SIG-M5 (cell line): ENCODE results near the gene HOXD11.

Experiments
- DNase-seq: peaks from one replicate; lab custom pipeline; 2025; lab: John Stamatoyannopoulos, UW

The HOXD11 gene

GRCh38 chr2:176131848-176132158 lies 24.7 kb downstream of the HOXD11 start:
- no peak for DNase-seq

- no peak for DNase-seq
These were observed 25.4 kb downstream of the HOXD11 start for GRCh38 chr2:176132205-176133171.

GRCh38 chr2:176133389-176133788 lies 26.3 kb downstream of the HOXD11 start:
- no peak for DNase-seq

GRCh38 chr2:176134035-176134434 lies 27.0 kb downstream of the HOXD11 start:
- no peak for DNase-seq

DNA sequence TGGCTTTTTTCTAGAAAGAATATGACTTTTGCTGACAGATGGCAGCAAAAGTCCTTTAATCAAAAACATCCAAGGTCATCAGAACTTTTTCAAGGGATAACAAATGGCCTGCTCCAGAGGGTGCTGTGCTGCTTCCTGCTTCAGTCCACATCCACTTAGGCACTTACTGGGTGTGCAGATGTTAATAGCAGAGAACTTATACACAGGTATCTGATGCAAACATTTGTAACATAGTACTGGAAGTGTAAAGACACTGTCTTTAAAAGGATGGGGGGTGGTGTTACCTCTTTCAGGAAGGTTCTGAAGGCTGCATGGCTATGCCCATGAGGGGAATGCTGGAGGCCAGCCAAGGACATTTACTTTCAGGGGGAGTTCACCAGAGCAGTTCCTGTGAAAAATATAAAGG lies 28.0 kb downstream of the HOXD11 start:
- DNase-seq, result no peak

- DNase-seq, result no peak
These were observed 29.5 kb downstream of the HOXD11 start for GRCh38 chr2:176136374-176137251.

DNA sequence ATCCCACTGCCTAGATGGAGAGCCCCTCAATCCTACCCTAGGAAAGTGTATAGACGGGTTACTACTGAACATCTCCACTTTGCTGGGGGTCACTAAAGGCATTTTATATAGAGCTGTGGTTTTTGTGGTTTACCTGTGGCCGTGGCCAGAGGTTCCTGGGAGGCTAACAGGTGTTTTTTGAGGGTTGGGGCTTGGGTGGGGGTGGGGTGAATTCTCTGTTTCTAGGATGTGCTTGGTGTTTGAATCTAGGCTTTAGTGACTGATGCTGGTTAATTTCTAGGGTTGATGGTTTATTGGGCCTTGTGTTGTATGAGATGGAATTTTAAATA lies 30.1 kb downstream of the HOXD11 start:
- DNase-seq, result no peak

- no peak for DNase-seq
These were observed 30.8 kb downstream of the HOXD11 start for GRCh38 chr2:176137906-176138305.

DNA sequence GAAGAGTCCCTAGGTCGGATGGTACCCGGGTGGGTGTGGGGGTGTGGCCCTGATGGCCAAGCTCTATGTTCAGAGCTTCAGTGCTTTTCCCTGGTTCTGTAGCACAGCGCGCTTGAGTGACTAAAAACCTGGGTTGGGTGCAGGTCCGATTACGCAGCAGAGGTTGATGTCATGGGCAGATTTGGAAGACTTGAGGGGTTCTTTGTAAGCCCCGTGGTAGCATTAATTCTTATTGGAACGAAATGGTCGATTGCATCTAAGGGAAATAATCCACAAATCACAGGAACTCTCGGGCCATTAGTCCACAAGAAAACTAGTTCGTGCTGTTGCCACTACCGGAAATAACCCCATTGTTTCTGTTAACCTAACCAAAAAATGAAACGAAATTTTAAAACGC lies 31.4 kb downstream of the HOXD11 start:
- DNase-seq, result no peak

DNA sequence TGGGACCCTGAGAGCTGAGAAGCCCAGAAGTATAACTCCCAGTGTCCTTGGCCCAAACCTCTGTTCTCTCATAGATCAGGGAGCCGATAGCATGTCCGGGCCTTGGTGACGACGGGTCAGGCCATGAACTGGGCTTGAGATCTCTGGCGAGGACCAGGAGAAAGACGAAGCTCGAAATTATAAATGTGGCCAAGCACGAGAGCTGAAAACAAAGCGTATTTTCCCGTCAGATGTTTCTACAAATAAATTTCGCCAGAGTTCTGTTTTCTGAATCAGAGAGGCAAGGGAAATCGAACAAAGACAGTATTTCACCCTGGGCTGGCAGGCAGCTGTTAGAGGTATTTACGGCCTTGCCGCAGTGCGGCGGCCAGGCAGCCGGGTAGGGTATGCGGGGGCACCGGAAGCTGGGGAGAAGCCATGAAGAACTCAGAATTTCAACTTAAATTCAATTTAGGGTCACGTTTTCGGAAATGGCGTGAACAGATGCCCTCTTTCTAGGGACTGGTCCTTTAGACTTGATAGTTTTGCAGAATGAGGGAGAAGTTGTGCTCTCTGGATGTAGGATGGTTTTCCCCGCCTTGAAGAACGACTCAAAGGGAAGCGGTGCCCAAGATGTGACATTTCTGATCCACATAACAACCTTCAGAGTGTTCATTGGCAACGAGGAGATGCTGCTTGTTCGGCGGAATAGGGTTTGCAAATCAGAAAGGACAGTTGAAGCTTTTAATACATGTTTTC lies 32.0 kb downstream of the HOXD11 start:
- DNase-seq, result no peak

GRCh38 chr2:176139661-176140512 lies 32.8 kb downstream of the HOXD11 start:
- DNase-seq, result no peak

- no peak for DNase-seq
These were observed 33.6 kb downstream of the HOXD11 start for GRCh38 chr2:176140513-176141317.

GRCh38 chr2:176142281-176142680 lies 35.2 kb downstream of the HOXD11 start:
- DNase-seq, result no peak

DNA sequence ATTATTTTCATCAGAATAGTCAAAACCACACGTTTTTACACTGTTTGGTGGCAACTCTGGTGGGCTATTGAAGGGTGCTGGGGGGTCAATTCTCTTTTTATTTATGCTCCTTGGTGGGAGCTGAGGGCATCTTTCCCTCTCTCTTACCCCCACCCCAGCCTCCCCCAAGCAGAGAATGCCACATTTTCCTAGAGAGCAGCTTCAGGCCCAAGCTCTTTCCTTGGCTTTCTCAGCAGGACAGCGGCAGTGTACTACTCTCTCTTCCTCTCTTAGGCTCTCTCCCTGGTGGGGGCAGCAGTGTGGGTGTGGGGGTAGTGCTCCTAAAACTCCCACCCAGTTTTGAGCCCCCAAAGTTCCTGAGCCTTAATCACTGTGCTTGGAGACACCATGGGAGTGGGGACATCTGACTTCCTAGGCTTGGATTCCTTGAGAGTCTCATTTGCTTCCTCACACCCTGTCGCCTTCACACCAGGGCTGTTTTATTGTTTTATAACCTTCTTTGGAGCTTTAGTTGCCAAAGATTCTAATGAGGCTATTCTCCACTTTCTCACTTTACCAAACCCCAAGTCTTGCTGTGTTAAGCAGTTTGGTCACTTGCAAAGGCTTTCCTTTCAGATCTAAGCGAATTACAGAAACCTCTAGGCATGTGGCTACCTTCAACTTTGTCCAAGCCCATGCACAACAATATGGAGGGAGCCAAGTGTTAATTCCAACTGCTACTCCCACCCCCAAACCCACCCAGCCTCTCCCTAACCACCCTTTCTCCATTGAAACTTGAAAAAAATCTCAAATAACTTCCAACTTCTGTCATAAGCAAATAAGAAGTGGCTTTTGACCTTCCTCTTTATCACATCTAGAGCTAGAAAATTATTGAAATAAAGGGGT lies 38.2 kb downstream of the HOXD11 start:
- no peak for DNase-seq

DNA sequence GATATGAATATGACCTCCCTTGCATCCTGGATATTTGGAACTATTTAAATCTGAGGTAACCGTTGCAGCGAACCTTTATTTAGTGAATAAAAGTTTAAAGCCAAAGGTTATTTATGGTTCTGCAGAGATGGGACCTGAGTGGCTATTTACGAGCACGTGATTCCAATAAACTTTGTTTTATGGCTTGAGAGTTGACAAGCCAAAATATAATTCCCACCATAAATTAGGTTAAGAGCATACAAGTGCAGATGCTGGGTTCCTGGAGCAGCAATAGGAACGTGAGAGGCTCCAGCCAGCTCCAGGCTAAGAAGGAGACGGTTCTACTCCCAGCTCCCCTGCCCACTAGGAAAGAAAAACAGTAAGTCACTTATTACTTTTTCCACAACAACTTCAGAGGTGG lies 39.0 kb downstream of the HOXD11 start:
- no peak for DNase-seq

GRCh38 chr2:176146645-176147044 lies 39.6 kb downstream of the HOXD11 start:
- no peak for DNase-seq

GRCh38 chr2:176147210-176147799 lies 40.2 kb downstream of the HOXD11 start:
- DNase-seq, result no peak

- DNase-seq, result no peak
These were observed 40.9 kb downstream of the HOXD11 start for GRCh38 chr2:176147800-176148496.
